Coronary artery (tissue), 2 donors: Measurements from ENCODE around the gene KCTD8.

Experiments used
- DNase-seq: peaks from one replicate; pipeline ENCODE4 v3.0.0-alpha.2; 2017; ENCODE audit warnings: low spot score
- H3K27ac ChIP-seq, 2 donors: fragments of 200-600 bp; sonication (generic); one replicate each; pipeline ENCODE4 v1.5.1; 2016 to 2019
- H3K4me3 ChIP-seq: fragments of 200-600 bp; sonication (generic); 2 replicates; pipeline ENCODE4 v1.5.1; 2016; ENCODE audit warnings: mild to moderate bottlenecking, moderate library complexity
- TF ChIP-seq, protein P1 (sequence below): fragments of 200-600 bp; sonication (generic); IDR thresholded peaks from one replicate; pipeline ENCODE4 v1.5.1; 2019; ENCODE audit warnings: antibody characterized with exemption

KCTD8 gene

GRCh38 chr4:44447563-44448504 is 775 bp downstream of the KCTD8 start:
- TF ChIP-seq, protein P1, sequence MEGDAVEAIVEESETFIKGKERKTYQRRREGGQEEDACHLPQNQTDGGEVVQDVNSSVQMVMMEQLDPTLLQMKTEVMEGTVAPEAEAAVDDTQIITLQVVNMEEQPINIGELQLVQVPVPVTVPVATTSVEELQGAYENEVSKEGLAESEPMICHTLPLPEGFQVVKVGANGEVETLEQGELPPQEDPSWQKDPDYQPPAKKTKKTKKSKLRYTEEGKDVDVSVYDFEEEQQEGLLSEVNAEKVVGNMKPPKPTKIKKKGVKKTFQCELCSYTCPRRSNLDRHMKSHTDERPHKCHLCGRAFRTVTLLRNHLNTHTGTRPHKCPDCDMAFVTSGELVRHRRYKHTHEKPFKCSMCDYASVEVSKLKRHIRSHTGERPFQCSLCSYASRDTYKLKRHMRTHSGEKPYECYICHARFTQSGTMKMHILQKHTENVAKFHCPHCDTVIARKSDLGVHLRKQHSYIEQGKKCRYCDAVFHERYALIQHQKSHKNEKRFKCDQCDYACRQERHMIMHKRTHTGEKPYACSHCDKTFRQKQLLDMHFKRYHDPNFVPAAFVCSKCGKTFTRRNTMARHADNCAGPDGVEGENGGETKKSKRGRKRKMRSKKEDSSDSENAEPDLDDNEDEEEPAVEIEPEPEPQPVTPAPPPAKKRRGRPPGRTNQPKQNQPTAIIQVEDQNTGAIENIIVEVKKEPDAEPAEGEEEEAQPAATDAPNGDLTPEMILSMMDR, result no peak
- peak; percentile 68 for DNase-seq
- peak overlapping the region; percentile 67 for H3K4me3 ChIP-seq
- peak overlapping the region in 1 of 2 donors; percentile 61 for H3K27ac ChIP-seq

- DNase-seq, result peak; percentile 53
- no peak overlapping the region for H3K27ac ChIP-seq
- H3K4me3 ChIP-seq, result peak overlapping the region; percentile 67
- TF ChIP-seq, protein P1, result no peak
Observed at GRCh38 chr4:44446801-44447562, 1.6 kb downstream of the KCTD8 start.

- peak overlapping the region; percentile 67 for H3K4me3 ChIP-seq
- DNase-seq, result no peak
Observed at GRCh38 chr4:44446191-44446590, 2.4 kb downstream of the KCTD8 start.

DNA sequence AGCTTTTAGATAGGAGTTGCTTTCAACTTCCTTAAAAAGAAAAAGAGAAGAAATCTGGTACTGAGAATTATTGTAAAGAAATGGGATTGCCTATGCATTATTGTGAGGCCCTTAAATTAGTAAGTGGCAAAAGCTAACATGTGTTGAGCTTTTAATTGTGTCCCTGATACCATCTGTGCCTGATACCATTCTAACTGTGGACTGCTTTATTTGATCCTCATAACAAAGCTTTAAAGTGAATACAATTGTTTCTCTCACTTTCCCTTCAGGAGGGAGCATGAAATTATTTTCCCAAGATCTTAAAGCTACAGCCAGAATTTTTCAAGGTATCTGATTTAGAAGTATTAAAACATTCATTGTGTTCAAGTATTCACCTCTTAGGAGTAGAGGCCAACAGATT is 9.9 kb downstream of the KCTD8 start:
- no peak for DNase-seq
- Histone ChIP-seq H3K27ac (no peak overlapping the region), H3K4me3 (no peak overlapping the region)
- TF ChIP-seq, protein P1, result no peak

More at GRCh38 chr4:44446191-44446590, 2.4 kb downstream of the KCTD8 start:
- TF ChIP-seq, protein P1, result no peak
- H3K27ac ChIP-seq, result no peak overlapping the region

GRCh38 chr4:44434247-44434646 is 14.4 kb downstream of the KCTD8 start:
- Histone ChIP-seq H3K4me3 (no peak overlapping the region), H3K27ac (no peak overlapping the region)
- no peak for DNase-seq
- TF ChIP-seq, protein P1, result no peak

GRCh38 chr4:44425614-44426208 is 22.9 kb downstream of the KCTD8 start:
- Histone ChIP-seq H3K4me3 (no peak overlapping the region), H3K27ac (no peak overlapping the region)
- no peak for DNase-seq
- TF ChIP-seq, protein P1, result no peak
